K562 (cell line): ENCODE measurements around the gene SDK1. TPM values are rescaled to one million over a fixed set of nuclear protein-coding genes. Genes with fewer than 3 reads are reported as not detected.

Experiments used
- ATAC-seq: fragments of 200-7000 bp; cut with Tn5 transposase; 3 replicates; pipeline ENCODE4 v1.9.1; 2020; ENCODE audit warnings: moderate library complexity
- BruUV-seq: library from RNA; stranded (reverse); fragments of 400-500 nt; replicated peaks from 2 replicates; lab custom pipeline; 2021; lab: Mats Ljungman, UMichigan
- CTCF ChIA-PET: fragments of 300-600 bp; formaldehyde crosslinking; extraction: SDS; loops from one replicate; lab custom pipeline; 2021; ENCODE audit warnings: low intra/inter-chr PET ratio; lab: Yijun Ruan, JAX
- POLR2A ChIA-PET: fragments of 300-600, 350-650 bp; sonication (Branson Sonifier 250); formaldehyde crosslinking; extraction: SDS; loops from one replicate; lab custom pipeline; 2021; ENCODE audit warnings: antibody characterized with exemption, inconsistent platforms; lab: Yijun Ruan, JAX
- DNase-seq, 4 experiments: peaks; one replicate each; pipeline versions ENCODE4 v3.0.0 to v3.0.0-alpha.2; 2011 to 2018; ENCODE audit warnings: low spot score in 3 of 4, mixed read lengths in 3 of 4; ENCODE audit errors: extremely low read depth in 1 of 4
- FAIRE-seq: peaks from 2 replicates; lab custom pipeline; 2011; peaks lifted over from hg19 to GRCh38; lab: Jason Lieb, UNC
- H2AFZ ChIP-seq: 2 replicates; pipeline ENCODE4 v1.6.0; 2011; ENCODE audit warnings: low read depth, low read length, control low read depth, inconsistent platforms
- H3K27ac ChIP-seq: fragments of 200-600 bp; 3 replicates; pipeline ENCODE4 v1.8.0; 2011; ENCODE audit warnings: low read depth, mild to moderate bottlenecking, control low read depth, inconsistent platforms, low read length, moderate library complexity, mixed read lengths; ENCODE audit errors: extremely low read depth
- H3K27me3 ChIP-seq, 2 experiments: fragments of 300-600 bp in 1 of 2; 2 replicates in 1 of 2; 3 replicates in 1 of 2; pipeline versions ENCODE4 v1.6.0 to v1.8.0; 2011; ENCODE audit warnings: inconsistent platforms in 2 of 2, low read length in 2 of 2, mild to moderate bottlenecking in 1 of 2, mixed read lengths in 1 of 2, moderate library complexity in 1 of 2; ENCODE audit not compliant: control insufficient read depth in 2 of 2, insufficient read depth in 2 of 2
- H3K36me3 ChIP-seq: fragments of 300-600 bp; 3 replicates; pipeline ENCODE4 v1.8.0; 2011; ENCODE audit warnings: mild to moderate bottlenecking, low read length, inconsistent platforms; ENCODE audit not compliant: control insufficient read depth, insufficient read depth
- H3K4me1 ChIP-seq, 2 experiments: fragments of 200-600 bp in 1 of 2; replicated peaks in 1 of 2; 2 replicates in 1 of 2; 3 replicates in 1 of 2; pipeline versions ENCODE4 v1.5.1 to v1.8.0; 2011; ENCODE audit warnings: inconsistent platforms in 2 of 2, low read length in 2 of 2, mild to moderate bottlenecking in 1 of 2, mixed read lengths in 1 of 2, moderate library complexity in 1 of 2; ENCODE audit not compliant: control insufficient read depth in 2 of 2, insufficient read depth in 2 of 2
- H3K4me2 ChIP-seq: 2 replicates; pipeline ENCODE4 v1.6.1; 2011; ENCODE audit warnings: low read length, control low read depth, inconsistent platforms, mixed read lengths; ENCODE audit not compliant: insufficient read depth
- H3K4me3 ChIP-seq: fragments of 200-600 bp; sonication (generic), shearing (Covaris generic); 2 replicates; pipeline ENCODE4 v1.5.1; 2016; ENCODE audit warnings: control low read depth, inconsistent platforms
- H3K79me2 ChIP-seq: fragments of 200-600 bp; 3 replicates; pipeline ENCODE4 v1.8.0; 2011; ENCODE audit warnings: low read length, inconsistent platforms; ENCODE audit not compliant: control insufficient read depth, insufficient read depth
- H3K9ac ChIP-seq, 2 experiments: 2 replicates each; pipeline versions ENCODE4 v1.6.0 to v1.6.1; 2011; ENCODE audit warnings: low read depth in 2 of 2, low read length in 2 of 2, control low read depth in 1 of 2, inconsistent platforms in 1 of 2, mild to moderate bottlenecking in 1 of 2, mixed read lengths in 1 of 2; ENCODE audit not compliant: insufficient read depth in 1 of 2
- H3K9me1 ChIP-seq: one replicate; pipeline ENCODE4 v1.6.0; 2011; ENCODE audit warnings: inconsistent platforms, mild to moderate bottlenecking, low read length, moderate library complexity; ENCODE audit not compliant: control insufficient read depth, insufficient read depth
- H3K9me3 ChIP-seq: replicated peaks from 2 replicates; pipeline ENCODE4 v1.5.1; 2011; ENCODE audit warnings: low read depth, low read length, inconsistent platforms; ENCODE audit not compliant: control insufficient read depth, insufficient read depth
- H4K20me1 ChIP-seq: replicated peaks from 2 replicates; pipeline ENCODE4 v1.6.1; 2011; ENCODE audit warnings: low read length, inconsistent platforms, mixed read lengths; ENCODE audit not compliant: control insufficient read depth, insufficient read depth
- CBFA2T2 ChIP-seq: fragments of 450-650 bp; conservative IDR thresholded peaks from 2 replicates; pipeline ENCODE4 v1.6.1; 2017; ENCODE audit warnings: mild to moderate bottlenecking
- CREB3L1 ChIP-seq: fragments of 450-650 bp; IDR thresholded peaks from 2 replicates; pipeline ENCODE4 v1.6.1; 2014; ENCODE audit warnings: low read depth, mild to moderate bottlenecking, moderate library complexity, borderline replicate concordance
- PML ChIP-seq: IDR thresholded peaks from 2 replicates; pipeline ENCODE4 v1.6.1; 2012; ENCODE audit warnings: low read length, inconsistent platforms
- POU5F1 ChIP-seq: fragments of 150-350 bp; IDR thresholded peaks from 2 replicates; pipeline ENCODE4 v1.6.1; 2014; ENCODE audit warnings: borderline replicate concordance, low read length, low read depth, mild to moderate bottlenecking; ENCODE audit not compliant: partially characterized antibody
- STAG1 ChIP-seq: sonication (generic); formaldehyde crosslinking; IDR thresholded peaks from 2 replicates; pipeline ENCODE4 v1.5.0; 2020; ENCODE audit warnings: missing genetic modification reagents, borderline replicate concordance
- TCF7L2 ChIP-seq: fragments of 150-350 bp; IDR thresholded peaks from 2 replicates; pipeline ENCODE4 v1.6.1; 2016; ENCODE audit warnings: low read depth, mild to moderate bottlenecking, low read length, moderate library complexity
- ZKSCAN3 ChIP-seq: fragments of 250-450 bp; sonication (Bioruptor Pico); IDR thresholded peaks from 2 replicates; pipeline ENCODE4 v1.4.0; 2020
- ZNF197 ChIP-seq: fragments of 200-800 bp; sonication (Bioruptor generic); IDR thresholded peaks from 2 replicates; pipeline ENCODE4 v1.6.1; 2016; ENCODE audit warnings: low read depth, missing genetic modification characterization, missing compliant biosample characterization
- WGBS: fragments of 100-300 bp; shearing (Covaris generic); methylation state at CpG from one replicate; pipeline ENCODE4 v1.1.6; 2016; ENCODE audit warnings: low coverage, mixed read lengths; ENCODE audit not compliant: insufficient coverage; ENCODE audit errors: missing lambda C conversion rate; 5-methylcytosine and 5-hydroxymethylcytosine counted together
- in situ Hi-C: fragments of 300-500 bp; cut with MboI; formaldehyde crosslinking; loops from 4 replicates; pipeline ENCODE4 v1.15.0; 2018; ENCODE audit warnings: inconsistent platforms, mixed read lengths
- intact Hi-C: fragments of 100-400 bp; cut with micrococcal nuclease; formaldehyde crosslinking; loops from 2 replicates; pipeline ENCODE4 v1.14.2; 2022
- polyA plus RNA-seq, 8 experiments: library from polyadenylated mRNA; depleted of rRNA in 4 of 8; stranded (reverse) in 5 of 8; unstranded in 3 of 8; fragments of >200 nt; fragmentation: Nextera tagmentation in 2 of 8; fragmentation: Illumina TruSeq in 1 of 8; extraction: Ambion mirVana in 2 of 8; extraction: Trizol in 1 of 8; gene quantifications; 2 replicates each; pipeline versions ENCODE4 v1.2.1 to v1.2.3, GENCODE V29; 2011 to 2014; ENCODE audit warnings: inconsistent platforms in 1 of 8, missing spikeins in 1 of 8
- total RNA-seq, 7 experiments: library from RNA; depleted of rRNA in 6 of 7; stranded (reverse); fragments of >200 nt in 6 of 7; fragmentation: Illumina TruSeq in 2 of 7; extraction: Trizol in 2 of 7; gene quantifications; 2 replicates each; pipeline versions ENCODE4 v1.2.1 to v1.2.3, GENCODE V29; 2011 to 2021; ENCODE audit warnings: low replicate concordance in 1 of 7

Gene SDK1
- total and polyA plus RNA-seq, 9 of the 15 experiments (the other 6 are each of a cell fraction or from before 2014, with no cell fraction given): 0.16 TPM; not detected in 8

GRCh38 chr7:3333861-3334260 is 32.8 kb downstream of the SDK1 start:
- no TSS peak for BruUV-seq
- TF ChIP-seq TCF7L2 (no peak), ZKSCAN3 (CRISPR knock-in tag) (no peak), POU5F1 (no peak), CBFA2T2 (no peak), STAG1 (CRISPR knock-in tag) (no peak), PML (no peak), CREB3L1 (no peak), ZNF197 (CRISPR knock-in tag) (no peak)
- intact Hi-C loops: no loop called here

More at GRCh38 chr7:3333861-3334260, 32.8 kb downstream of the SDK1 start:
- no peak for DNase-seq
- H3K4me2 ChIP-seq: no peak overlapping the region
- H4K20me1 ChIP-seq: no peaks in the 10 kb centered on the region
- ATAC-seq: no peak
- FAIRE-seq: no peak
- no peak overlapping the region for H3K9ac ChIP-seq
- in situ Hi-C loops: no loop called here
- H3K79me2 ChIP-seq: no peaks in the 10 kb centered on the region
- H3K9me3 ChIP-seq: no peaks in the 10 kb centered on the region
- 0% methylated on average over 2 of the region's 2 CpGs for WGBS
- H3K4me1 ChIP-seq: no peaks in the 10 kb centered on the region
- no peak overlapping the region for H3K27ac ChIP-seq
- H3K27me3 ChIP-seq: no peaks in the 10 kb centered on the region
- CTCF ChIA-PET: no interaction called here
- no peak overlapping the region for H2AFZ ChIP-seq
- H3K9me1 ChIP-seq: no peaks in the 10 kb centered on the region
- POLR2A ChIA-PET: no interaction called here
- no peaks in the 10 kb centered on the region for H3K36me3 ChIP-seq
- no peak overlapping the region for H3K4me3 ChIP-seq
